Inferior parietal cortex (tissue), 1 donor: ENCODE data around the gene WDR7.

ENCODE experiments used
- DNase-seq: peaks from one replicate; pipeline ENCODE4 v3.0.0-alpha.2; 2016; ENCODE audit errors: extremely low spot score

Gene WDR7

DNA sequence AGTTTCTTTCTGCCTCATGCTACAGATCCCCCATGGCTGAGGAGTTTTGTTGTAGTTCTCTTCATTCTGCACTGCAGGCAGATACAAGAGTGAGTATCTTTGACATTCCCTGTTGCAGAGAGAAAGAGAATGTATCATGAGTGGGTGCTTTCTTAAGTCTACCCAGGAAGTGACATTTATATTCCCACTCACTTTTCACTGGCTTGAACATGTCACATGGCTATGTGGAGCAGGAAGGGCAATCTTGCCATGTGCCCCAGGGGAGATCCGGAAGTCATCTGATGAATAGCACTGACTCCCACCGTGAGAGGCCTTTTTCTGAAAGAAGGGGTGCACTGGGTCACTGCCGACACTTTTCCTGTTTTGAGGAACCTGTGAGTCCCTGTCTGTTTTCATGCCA lies 429.3 kb downstream of the WDR7 start:
- DNase-seq = no peak

DNA sequence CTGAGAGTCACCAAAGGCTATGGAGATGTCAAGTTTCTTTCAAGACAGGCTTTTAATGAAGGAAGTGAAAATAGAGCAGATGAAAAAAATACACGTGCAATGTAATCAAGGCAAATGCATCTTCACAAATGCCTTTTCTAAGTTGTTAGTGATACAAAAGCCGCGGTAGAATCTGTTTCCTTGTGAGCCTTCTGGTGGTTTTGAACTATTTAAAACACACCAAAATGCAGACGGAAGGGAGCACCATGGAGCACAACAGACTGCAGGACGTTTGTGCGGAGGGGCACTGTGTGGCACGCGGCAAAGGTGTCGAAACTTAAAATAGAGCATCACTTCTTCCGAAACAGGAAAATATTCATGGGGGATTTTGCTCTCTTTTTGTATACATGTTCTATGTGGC lies 430.7 kb downstream of the WDR7 start:
- no peak for DNase-seq

GRCh38 chr18:57083485-57083884 lies 432.3 kb downstream of the WDR7 start:
- no peak for DNase-seq

DNA sequence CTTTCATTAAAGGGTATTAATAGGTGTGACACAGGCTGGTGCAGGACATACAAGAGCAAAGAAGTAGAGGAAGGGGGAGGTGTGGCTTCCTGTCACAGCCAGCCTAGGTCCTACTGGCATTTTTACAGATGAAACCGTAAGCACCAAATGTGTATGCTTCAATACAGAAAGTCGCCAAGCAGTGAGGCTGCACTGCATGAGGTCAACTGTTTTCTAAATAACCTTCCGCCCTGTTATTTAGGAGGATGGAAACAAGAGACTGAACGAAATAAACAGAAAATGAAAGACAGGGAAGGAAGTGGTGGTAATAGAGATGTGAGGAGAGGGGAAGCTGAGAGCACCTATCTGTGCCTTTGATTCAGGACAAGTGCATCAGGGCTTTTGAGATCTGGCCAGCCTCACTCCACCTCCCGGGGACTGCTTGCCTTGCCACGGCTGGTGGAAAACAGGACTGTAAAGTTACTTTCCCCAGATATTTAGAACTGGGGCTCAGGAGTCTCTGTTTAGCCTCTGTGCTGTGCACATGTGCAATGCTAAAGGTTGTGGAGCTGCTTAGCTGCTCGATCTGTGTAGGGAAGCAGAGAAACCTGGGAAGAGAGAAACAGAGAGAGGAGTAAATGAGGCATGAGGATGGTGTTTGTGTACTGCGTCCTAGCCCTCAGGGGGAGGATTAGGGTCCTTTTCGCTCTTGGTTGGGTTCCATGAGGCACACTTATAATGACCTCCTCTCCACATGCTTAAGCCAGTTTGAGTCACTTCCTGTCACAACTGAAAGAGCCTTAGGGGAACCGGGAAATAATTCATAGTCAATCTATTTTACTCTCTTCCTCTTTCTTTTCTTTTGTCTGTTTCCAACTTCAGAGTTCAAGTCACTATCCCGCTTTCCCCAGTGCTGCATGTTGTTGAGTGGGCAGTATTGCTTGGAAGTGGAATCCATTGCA lies 433.4 kb downstream of the WDR7 start:
- no peak for DNase-seq

DNA sequence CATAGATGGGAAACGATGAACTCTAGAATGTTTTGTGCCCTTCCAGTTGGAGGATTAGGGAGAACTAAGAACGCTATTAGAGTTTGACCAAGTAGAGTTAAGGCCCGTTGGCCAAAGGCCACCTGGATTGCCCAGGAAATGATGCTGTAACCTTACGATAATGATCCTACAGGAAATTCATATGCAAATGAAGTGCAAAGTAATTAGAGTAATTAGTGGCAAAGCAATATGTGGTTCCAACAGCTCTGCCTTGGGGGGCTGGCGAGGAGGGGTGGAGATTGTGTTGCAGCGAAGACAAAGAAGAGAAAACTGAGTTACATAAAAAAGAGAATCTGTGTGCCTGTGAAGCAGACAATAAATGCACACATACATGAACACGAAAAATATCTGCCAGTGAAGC lies 434.2 kb downstream of the WDR7 start:
- no peak for DNase-seq

DNA sequence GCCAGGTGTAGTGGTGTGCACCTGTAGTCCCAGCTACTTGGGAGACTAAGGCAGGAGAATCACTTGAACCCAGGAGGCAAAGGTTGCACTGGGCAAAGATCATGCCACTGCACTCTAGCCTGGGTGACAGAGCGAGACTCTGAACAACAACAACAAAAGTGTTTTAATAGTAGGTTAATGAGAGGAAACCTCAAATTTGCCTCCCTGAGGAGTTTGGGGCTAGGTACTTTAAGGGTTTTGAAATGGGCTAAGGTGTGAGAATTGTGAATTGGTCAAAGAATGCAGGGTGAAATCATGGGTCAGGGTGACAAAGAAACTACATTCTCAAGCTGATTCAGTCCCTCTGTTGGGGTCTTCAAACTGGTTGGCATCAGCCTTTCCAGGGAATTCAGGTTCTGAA lies 435.0 kb downstream of the WDR7 start:
- no peak for DNase-seq
